SK-MEL-5 (cell line): Measurements from ENCODE around the gene DTX3. TPM values are rescaled to one million over a fixed set of nuclear protein-coding genes. Genes with fewer than 3 reads are reported as not detected.
"Not testable (repeated sequence)": the region's sequence is repeated elsewhere in the genome, so short reads cannot be mapped to it uniquely, and the experiment has no call there.

ENCODE experiments used
- DNase-seq: peaks from one replicate; pipeline ENCODE4 v3.0.0-alpha.2; 2016; ENCODE audit warnings: low read depth, low spot score
- in situ Hi-C: cut with HindIII; loops from 2 replicates; pipeline ENCODE4 v1.10.0; 2016; ENCODE audit warnings: low sequenced_read_pairs, high pct_unique_total_duplicates, low pct_unique_long_range_greater_than_20kb
- total RNA-seq: library from RNA; depleted of rRNA; stranded (reverse); fragments of >200 nt; shearing (Covaris generic); gene quantifications from 2 replicates; pipeline ENCODE4 v1.2.3, GENCODE V29; 2014

The DTX3 gene
- total RNA-seq, 1 experiment from 2014 or later: 14.1 TPM

- in situ Hi-C loops: no loop called here
Measured at GRCh38 chr12:57613427-57614109, 8.9 kb downstream of the DTX3 start.

DNA sequence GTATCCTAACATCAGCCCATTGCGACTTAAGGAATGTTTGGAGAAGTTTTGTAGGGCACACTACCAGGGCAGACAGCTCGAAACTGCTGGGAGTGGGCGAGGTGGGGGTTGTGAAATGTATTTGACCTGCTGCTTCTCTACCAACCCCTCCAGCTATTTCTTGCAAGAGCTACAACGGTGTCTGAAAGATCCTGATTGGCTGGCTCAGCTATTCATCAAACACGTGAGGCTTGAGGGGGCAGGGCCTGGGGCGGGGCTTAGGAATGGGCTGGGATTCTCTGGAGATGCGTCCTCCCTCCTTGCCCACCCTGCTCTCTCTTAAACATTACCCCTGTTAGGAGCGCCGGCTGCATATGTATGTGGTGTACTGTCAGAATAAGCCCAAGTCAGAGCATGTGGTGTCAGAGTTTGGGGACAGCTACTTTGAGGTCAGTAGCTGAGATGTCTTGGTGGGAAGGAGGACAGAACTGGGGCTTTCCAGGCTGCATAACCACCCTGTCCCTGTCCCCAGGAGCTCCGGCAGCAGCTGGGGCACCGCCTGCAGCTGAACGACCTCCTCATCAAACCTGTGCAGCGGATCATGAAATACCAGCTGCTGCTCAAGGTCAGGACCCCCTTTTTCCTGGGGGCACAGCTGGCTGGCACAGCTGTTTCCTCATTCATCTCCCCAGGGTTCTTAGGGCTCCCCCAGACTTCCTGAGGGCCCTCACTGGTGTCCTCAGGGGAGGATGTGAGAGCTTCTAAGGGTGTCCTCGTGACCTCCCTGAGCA is 9.7 kb downstream of the DTX3 start:
- peak; percentile 56 for DNase-seq
- in situ Hi-C loops: no loop called here

More at GRCh38 chr12:57613427-57614109, 8.9 kb downstream of the DTX3 start:
- DNase-seq: no peak

- DNase-seq: no peak
- in situ Hi-C loops: no loop called here
Measured at GRCh38 chr12:57614948-57615500, 10.4 kb downstream of the DTX3 start.

DNA sequence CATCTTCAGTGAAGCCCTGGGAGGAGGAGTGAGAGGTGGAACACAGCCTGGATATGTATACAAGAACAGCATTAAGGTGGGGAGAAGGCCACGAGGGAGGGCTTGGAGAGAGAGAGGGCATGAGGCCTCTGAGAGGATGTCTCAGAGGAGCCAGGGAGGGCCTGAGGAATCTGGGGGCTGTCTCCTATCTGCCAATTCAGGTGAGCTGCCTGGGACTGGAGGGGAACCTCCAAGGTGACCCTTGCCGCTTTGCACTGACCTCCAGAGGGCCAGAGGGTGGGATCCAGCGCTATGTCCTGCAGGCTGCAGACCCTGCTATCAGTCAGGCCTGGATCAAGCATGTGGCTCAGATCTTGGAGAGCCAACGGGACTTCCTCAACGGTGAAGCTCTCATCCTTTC is 11.0 kb downstream of the DTX3 start:
- DNase-seq: no peak
- in situ Hi-C loops: no loop called here

- in situ Hi-C loops: no loop called here
- DNase-seq: no peak
Measured at GRCh38 chr12:57616383-57617101, 11.9 kb downstream of the DTX3 start.

- in situ Hi-C loops: no loop called here
- DNase-seq: no peak
Measured at GRCh38 chr12:57617942-57618341, 13.3 kb downstream of the DTX3 start.

GRCh38 chr12:57618431-57618830 is 13.8 kb downstream of the DTX3 start:
- in situ Hi-C loops, DNase-seq: not testable (repeated sequence)

DNA sequence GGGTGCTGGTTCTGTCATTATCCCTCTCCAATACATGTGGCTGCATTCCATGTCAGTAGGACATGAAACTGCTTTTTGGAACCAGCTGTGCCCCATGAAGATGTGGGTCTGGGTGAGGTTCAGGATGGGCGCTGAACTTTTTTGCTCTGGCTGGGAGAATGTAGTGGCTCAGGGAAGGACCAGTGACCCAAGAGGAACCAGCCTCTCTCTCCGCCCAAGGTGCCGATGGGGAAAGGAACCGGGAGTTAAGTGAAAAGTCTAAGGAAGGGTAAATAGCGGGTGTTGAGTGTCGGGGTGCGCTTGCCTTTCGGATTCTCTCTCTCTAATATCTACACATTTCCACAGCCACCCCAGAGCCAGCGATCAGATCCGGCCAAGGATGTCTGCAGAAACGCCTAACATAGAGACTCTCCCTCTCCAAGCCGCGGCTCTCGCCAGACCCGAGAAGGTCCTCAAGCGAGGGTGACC is 14.4 kb downstream of the DTX3 start:
- in situ Hi-C loops: no loop called here
- no peak for DNase-seq

- DNase-seq: no peak
- in situ Hi-C loops: no loop called here
Measured at GRCh38 chr12:57619434-57620244, 15.0 kb downstream of the DTX3 start.

GRCh38 chr12:57620245-57620935 is 15.8 kb downstream of the DTX3 start:
- DNase-seq: no peak
- in situ Hi-C loops: no loop called here

DNA sequence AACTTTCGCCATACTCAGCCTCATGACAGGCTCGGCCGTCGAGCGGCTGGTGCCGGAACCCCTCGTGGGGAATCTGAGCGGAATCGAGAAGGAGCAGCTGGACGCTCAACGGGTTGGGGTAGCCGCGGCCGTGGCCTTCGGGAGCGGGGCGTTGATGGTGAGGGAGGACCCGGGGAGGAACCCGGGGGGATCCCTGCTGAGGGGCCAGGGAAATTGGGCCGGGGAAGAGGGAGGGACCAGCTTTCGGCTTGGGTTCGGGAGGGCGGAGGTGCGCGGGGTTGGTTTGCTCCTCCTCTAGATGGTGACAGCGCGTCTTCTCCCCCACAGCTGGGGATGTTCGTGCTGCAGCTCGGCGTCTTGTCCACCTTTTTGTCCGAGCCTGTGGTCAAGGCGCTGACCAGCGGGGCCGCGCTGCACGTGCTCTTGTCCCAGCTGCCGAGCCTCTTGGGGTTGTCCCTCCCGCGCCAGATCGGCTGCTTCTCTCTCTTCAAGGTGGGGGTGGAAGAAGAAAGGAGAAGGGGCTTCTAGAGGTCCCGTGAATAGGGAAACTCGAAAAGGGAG is 16.4 kb downstream of the DTX3 start:
- in situ Hi-C loops: no loop called here
- no peak for DNase-seq

DNA sequence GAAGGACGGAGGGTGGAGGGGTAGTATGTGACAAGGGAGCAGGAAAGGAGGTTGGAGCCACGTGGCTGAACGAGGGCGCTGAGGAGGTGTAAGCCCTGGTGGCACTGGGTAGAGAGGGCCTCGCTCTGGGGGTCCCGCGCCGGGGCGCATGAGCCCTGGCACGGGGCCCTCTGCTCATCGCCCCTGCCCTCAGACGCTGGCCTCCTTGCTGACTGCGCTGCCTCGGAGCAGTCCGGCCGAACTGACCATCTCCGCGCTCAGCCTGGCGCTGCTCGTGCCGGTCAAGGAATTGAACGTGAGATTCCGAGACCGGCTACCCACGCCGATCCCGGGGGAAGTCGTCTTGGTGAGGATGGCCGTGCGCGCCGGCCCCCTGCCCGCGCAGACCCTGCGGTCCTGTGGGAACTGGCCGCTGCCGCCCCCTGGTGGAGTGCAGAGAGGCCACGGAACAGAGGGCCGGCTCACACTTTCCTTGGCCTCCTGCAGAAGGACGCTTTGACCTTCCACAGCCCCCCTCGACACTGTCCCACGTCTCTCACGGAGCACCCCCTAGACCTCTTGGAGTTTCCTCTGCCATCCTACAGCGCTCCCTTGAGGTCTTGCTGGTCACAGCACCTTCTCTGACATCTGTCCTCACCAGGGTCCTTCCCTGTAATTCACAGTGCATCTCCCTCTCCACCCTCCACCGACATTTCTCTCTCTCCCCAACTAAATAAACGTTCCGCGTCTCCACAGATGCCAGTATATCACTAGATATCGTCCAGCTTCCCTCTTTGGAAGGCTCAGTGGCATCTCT is 17.1 kb downstream of the DTX3 start:
- in situ Hi-C loops: no loop called here
- DNase-seq: peak; percentile 58

DNA sequence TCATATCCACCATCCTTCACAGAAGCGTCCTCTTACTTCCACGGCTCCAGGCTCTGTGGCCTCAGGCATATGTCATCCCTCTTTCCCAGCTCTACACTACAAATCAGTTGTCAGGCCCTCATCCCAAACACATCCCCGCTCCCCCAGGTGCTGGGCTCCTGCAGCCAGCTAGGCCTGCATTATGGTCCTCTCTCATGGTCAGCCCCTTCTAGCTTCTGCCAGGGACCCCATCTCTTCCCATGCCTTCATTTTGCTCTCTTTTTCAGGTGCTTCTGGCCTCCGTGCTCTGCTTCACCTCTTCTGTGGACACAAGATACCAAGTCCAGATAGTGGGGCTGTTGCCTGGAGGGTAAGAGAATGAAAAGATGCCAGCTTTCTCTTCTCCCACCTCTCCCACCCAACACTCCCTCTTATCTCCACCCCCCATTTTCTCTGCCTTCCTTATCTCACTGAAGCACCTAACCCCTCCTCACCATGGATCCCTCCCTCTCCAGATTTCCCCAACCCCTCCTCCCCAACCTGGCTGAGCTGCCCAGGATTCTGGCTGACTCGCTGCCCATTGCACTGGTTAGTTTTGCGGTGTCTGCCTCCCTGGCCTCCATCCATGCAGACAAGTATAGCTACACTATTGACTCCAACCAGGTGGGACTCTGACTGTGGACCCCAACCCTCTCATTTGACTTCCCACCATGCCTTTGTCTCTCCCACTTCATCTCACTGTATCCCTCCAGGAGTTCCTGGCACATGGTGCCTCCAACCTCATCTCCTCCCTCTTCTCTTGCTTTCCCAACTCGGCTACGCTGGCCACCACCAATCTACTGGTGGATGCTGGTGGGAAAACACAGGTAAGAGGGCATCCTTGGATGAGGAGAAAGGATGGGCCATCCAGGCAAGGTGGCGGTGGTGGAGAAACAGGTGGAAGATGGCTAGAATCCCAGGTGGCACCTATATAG is 17.9 kb downstream of the DTX3 start:
- no peak for DNase-seq
- in situ Hi-C loops: no loop called here

DNA sequence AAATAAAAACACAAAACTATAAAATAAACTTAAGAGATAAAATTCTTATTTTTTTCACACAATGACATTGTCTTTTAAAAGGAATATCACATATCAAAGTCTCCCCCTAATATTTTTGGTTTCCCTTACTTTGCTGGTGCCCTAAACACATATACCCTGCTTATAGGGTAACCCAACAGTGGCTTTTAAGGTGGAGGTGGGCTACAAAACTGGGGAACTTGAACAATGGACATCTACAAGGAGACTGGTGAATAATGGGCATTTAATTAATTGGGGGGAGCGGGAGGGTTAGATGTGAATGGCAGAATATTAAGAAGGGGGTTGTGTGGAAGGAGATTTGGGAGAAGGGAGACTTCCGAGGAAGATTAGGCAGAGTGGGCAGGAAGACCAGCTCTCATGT is 18.8 kb downstream of the DTX3 start:
- in situ Hi-C loops: no loop called here
- DNase-seq: no peak

DNA sequence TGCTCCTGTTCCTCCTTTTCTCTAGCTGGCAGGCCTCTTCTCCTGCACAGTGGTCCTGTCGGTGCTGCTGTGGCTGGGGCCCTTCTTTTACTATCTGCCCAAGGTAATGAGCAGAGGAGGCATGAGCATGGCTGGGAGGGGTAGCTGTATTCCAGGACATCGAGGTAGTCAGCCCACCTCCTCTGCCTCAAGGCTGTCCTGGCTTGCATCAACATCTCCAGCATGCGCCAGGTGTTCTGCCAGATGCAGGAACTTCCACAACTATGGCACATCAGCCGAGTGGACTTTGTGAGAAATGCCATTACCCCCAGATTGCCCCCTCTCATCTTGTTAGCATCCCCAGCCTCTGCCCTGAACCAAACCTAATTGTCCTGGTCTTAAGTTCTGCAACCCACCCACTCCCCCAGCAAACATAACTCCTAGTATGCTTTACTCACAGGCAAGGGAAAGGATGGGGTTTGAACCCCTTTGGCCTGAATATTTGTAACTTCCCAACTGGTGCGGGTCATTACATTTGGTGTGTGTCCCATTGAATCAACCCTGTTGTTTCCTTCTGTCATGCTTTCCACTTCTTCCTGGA is 19.3 kb downstream of the DTX3 start:
- in situ Hi-C loops: no loop called here
- no peak for DNase-seq
